Spleen (tissue), 7 donors: ENCODE measurements around the gene OGFR.

Experiments
- CTCF ChIP-seq, 11 experiments: fragments of 200-600 bp in 7 of 11; fragments of 450-650 bp in 4 of 11; sonication (generic) in 4 of 11; IDR thresholded peaks in 8 of 11; conservative IDR thresholded peaks in 3 of 11; 1 replicate in 7 of 11; 2 replicates in 4 of 11; pipeline versions ENCODE4 v1.4.0 to v1.8.0; 2016 to 2021; ENCODE audit warnings: antibody characterized with exemption in 11 of 11, inconsistent platforms in 4 of 11, mild to moderate bottlenecking in 1 of 11
- POLR2A ChIP-seq, 3 donors: fragments of 450-650 bp; IDR thresholded peaks; one replicate each; pipeline ENCODE4 v1.5.1; 2017; ENCODE audit warnings: antibody characterized with exemption in 3 of 3, mild to moderate bottlenecking in 1 of 3
- POLR2AphosphoS5 ChIP-seq, 3 donors: sonication (generic); formaldehyde crosslinking; IDR thresholded peaks; one replicate each; pipeline ENCODE4 v1.5.1; 2017; ENCODE audit warnings: antibody characterized with exemption in 3 of 3
- donor health status: DM: no; HTN: no; CAD: no; lungs with moderate emphysema.
- donor health status: DM: no; HTN: no; CAD: no.
- donor health status: DM: no; HTN: no; CAD: no.

DNA sequence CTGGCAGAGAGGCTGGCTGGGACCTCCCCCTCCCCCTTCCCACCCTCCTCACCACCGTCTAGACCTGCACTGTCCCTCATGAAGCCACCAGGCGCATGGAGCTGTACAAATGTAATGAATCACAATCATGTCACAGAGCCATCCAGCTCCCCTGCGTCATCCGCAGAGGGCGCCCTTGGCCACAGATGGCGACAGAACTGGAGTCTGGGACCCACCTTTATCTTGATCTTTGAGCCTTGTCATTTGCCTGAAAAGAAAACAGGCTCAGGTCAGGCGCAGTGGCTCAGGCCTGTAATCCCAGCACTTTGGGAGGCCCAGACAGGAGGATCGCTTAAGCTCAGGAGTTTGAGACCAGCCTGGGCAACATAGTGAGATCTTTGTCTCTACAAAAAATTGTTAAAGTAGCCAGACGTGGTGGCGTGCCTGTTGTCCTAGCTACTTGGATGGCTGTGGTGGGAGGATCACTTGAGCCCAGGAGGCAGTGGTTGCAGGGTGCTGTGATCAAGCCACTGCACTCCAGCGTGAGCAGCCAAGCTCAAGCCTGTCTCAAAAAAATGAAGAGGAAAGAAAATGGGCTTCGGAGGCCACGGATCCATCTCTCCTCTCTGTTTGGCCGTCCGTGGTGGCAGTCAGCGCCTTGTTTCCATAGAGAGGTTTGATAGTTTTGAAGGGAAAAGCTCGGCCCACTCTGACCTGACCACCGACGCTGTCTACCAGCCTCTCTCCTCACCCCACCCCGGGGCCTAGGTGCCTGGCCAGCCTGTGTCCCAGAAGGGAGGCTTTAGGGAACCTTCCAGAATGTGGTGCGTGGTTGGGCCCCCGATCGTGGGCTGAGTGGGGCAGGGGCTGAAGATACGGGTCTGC is 18.4 kb downstream of the OGFR start:
- no peak for TF ChIP-seq POLR2AphosphoS5 (IDR thresholded peaks at IDR 0.05)
- peak in 6 of 11 experiments; percentile 20 to 42 (median 32) for TF ChIP-seq CTCF (IDR thresholded peaks at IDR 0.05 in 8 of 11, conservative IDR thresholded peaks at IDR 0.05 in 3 of 11)
- no peak for TF ChIP-seq POLR2A (IDR thresholded peaks at IDR 0.05)
